22Rv1 (cell line): Measurements from ENCODE around the gene NPC1L1.
"Not testable (repeated sequence)": the region's sequence is repeated elsewhere in the genome, so short reads cannot be mapped to it uniquely, and the experiment has no call there.

Source experiments
- H3K27ac ChIP-seq: fragments of 450-650 bp; 2 replicates; pipeline ENCODE4 v1.5.1; 2017
- ZFX ChIP-seq: fragments of 450-650 bp; IDR thresholded peaks from 2 replicates; pipeline ENCODE4 v1.6.1; 2017; ENCODE audit warnings: antibody characterized with exemption, borderline replicate concordance
- TF ChIP-seq, protein P1 (sequence below): fragments of 450-650 bp; IDR thresholded peaks from 2 replicates; pipeline ENCODE4 v1.5.1; 2017; ENCODE audit warnings: mild to moderate bottlenecking

Gene NPC1L1

DNA sequence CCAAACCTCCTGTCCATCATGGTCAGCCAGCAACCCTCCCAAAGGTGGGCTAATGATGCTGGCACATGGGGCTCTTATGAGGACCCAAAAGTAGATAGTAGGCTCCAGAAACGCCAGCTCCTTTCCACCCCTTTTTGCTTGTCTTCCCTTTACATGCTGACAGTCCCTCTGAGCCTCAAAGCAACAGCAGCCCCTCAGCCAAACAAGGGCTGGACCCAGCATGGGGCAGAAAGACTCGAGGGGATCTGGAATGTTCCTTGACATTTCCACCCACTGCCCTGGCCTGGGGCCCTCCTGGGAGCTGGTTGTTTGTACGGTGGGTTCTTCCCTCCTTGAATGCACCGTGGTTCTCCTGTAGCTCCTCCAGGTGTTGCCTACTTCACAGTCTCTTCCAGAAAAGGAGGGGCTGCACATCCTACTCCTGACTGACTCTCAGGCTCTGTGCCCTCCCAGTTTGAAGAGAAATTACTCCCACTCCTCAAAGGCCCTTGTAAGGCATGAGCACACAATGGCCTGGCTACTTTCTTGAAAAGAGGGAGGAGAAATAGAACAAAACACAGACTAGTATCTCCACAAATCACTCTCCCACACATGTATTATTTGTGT is 29.2 kb downstream of the NPC1L1 start:
- H3K27ac ChIP-seq = no peak overlapping the region
- TF ChIP-seq, protein P1, sequence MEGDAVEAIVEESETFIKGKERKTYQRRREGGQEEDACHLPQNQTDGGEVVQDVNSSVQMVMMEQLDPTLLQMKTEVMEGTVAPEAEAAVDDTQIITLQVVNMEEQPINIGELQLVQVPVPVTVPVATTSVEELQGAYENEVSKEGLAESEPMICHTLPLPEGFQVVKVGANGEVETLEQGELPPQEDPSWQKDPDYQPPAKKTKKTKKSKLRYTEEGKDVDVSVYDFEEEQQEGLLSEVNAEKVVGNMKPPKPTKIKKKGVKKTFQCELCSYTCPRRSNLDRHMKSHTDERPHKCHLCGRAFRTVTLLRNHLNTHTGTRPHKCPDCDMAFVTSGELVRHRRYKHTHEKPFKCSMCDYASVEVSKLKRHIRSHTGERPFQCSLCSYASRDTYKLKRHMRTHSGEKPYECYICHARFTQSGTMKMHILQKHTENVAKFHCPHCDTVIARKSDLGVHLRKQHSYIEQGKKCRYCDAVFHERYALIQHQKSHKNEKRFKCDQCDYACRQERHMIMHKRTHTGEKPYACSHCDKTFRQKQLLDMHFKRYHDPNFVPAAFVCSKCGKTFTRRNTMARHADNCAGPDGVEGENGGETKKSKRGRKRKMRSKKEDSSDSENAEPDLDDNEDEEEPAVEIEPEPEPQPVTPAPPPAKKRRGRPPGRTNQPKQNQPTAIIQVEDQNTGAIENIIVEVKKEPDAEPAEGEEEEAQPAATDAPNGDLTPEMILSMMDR = no peak
- no peak for TF ChIP-seq ZFX

GRCh38 chr7:44511236-44511635 is 29.9 kb downstream of the NPC1L1 start:
- no peak overlapping the region for H3K27ac ChIP-seq
- TF ChIP-seq, protein P1 = no peak
- TF ChIP-seq ZFX = no peak

GRCh38 chr7:44508328-44509030 is 32.7 kb downstream of the NPC1L1 start:
- TF ChIP-seq, protein P1 = no peak
- TF ChIP-seq ZFX = no peak
- H3K27ac ChIP-seq = no peak overlapping the region

- not testable (repeated sequence) for H3K27ac ChIP-seq
Observed at GRCh38 chr7:44506592-44507288, 34.4 kb downstream of the NPC1L1 start.

- TF ChIP-seq, protein P1 = no peak
- TF ChIP-seq ZFX = no peak
- no peak overlapping the region for H3K27ac ChIP-seq
Observed at GRCh38 chr7:44505595-44505994, 35.5 kb downstream of the NPC1L1 start.

- H3K27ac ChIP-seq = no peak overlapping the region
- TF ChIP-seq, protein P1 = no peak
- no peak for TF ChIP-seq ZFX
Observed at GRCh38 chr7:44498230-44498954, 42.7 kb downstream of the NPC1L1 start.

- TF ChIP-seq, protein P1 = no peak
- no peak overlapping the region for H3K27ac ChIP-seq
Observed at GRCh38 chr7:44497155-44498027, 43.7 kb downstream of the NPC1L1 start.
